GM20000 (cell line): ENCODE data around the gene CPPED1.

Experiments used
- DNase-seq: peaks from one replicate; pipeline ENCODE4 v3.0.0; 2012; ENCODE audit warnings: low spot score
- TF ChIP-seq, protein P1 (sequence below): IDR thresholded peaks from 2 replicates; pipeline ENCODE4 v1.5.1; 2012; ENCODE audit warnings: mild to moderate bottlenecking, control low read depth; ENCODE audit errors: extremely low read depth, missing control alignments

Gene CPPED1

DNA sequence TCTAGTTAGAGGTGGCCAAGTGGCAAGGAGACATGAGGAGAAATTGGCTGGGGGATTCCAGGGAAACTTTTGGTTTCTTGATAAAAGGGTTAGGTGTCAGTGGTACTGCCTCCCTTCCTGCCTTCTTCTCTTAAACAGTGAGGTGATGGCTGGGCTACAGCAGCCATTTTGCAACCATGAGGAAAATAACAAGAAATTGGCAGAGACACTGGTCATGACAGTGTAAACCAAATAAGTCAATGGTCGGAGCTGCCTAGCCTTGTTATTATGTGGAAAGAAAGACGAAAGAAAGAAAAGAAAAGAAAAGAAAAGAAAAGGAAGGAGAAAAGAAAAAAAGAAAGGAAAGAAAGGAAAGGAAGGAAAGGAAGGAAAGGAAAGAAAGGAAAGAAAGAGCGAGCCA, 63.9 kb downstream of the CPPED1 start:
- TF ChIP-seq, protein P1, sequence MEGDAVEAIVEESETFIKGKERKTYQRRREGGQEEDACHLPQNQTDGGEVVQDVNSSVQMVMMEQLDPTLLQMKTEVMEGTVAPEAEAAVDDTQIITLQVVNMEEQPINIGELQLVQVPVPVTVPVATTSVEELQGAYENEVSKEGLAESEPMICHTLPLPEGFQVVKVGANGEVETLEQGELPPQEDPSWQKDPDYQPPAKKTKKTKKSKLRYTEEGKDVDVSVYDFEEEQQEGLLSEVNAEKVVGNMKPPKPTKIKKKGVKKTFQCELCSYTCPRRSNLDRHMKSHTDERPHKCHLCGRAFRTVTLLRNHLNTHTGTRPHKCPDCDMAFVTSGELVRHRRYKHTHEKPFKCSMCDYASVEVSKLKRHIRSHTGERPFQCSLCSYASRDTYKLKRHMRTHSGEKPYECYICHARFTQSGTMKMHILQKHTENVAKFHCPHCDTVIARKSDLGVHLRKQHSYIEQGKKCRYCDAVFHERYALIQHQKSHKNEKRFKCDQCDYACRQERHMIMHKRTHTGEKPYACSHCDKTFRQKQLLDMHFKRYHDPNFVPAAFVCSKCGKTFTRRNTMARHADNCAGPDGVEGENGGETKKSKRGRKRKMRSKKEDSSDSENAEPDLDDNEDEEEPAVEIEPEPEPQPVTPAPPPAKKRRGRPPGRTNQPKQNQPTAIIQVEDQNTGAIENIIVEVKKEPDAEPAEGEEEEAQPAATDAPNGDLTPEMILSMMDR = no peak
- no peak for DNase-seq

DNA sequence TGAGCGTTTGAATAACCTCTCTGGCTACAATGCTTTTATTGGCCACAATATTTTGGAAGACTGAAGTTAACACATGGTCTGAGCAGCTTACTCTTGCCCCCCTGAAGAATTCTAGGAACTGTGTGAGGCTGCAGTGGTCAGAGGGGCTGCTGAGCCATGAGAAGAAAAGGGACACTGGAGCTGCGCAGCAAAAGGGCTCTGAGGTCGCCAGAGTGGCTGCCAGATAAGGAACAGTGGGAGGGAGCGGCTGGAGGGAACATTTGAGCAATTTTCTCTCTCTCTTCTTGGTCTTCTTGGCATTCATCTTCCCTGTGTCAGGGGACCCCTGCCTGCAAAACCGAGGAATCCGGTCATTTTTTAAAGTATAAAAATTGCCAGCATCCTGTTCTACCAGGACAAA, 66.1 kb downstream of the CPPED1 start:
- DNase-seq = no peak
- TF ChIP-seq, protein P1 = no peak

DNA sequence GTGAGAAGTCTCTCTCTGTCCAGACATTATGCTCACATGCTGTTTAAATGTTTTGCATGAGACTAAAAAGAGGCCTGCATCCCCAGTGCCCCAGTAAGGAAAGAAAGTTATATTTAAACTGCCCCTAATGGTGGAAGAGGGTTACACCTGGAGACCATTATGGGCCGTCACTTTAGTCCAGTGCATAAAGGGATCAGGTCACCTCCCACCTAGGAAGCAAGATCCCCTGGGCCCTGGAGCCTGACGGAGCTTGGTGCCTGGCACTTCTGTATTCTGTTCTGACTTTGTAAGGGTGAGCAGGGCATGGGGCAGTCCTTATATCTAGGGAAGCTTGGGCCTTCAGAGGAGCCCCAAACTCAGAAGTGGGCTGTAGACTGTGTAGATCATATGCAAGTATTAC, 67.9 kb downstream of the CPPED1 start:
- no peak for DNase-seq
- TF ChIP-seq, protein P1 = no peak

DNA sequence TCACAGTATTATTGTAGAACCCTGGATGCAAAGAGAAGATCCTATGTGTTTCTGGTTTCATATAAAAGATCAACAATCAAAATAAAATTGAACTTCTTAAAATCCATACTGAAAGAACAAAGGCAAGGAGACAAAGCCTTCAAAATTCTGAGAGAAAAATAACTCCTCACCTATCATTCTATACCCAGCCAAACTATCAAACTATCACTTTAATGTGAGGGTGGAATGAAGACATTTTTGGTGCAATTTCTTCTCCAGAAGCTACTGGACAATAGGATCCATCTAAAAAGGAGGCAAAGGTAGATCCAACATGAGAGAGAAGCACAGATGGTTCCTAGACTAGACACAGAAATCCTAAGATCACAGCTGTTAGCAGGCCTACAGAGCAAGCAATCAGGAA, 71.1 kb downstream of the CPPED1 start:
- DNase-seq = no peak
- TF ChIP-seq, protein P1 = no peak

DNA sequence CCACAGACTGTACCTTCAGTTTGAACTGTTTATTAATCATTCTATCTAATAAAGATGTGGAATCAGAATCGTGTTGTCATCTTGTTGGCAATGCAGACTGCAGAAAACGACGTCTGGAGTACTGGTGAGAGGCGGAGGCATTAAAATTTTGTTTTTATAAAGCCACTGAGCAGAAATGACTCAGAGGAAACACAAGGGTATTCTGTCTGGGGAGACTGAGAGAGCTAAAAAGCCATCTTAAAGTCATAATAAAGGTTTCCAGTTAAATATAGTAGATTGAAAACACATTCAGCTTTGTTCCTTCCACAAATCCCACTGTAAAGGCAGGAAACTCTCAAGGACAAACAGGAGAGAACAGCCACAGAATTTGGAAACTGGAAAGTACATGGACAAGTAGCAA, 74.2 kb downstream of the CPPED1 start:
- DNase-seq = no peak
- TF ChIP-seq, protein P1 = no peak

DNA sequence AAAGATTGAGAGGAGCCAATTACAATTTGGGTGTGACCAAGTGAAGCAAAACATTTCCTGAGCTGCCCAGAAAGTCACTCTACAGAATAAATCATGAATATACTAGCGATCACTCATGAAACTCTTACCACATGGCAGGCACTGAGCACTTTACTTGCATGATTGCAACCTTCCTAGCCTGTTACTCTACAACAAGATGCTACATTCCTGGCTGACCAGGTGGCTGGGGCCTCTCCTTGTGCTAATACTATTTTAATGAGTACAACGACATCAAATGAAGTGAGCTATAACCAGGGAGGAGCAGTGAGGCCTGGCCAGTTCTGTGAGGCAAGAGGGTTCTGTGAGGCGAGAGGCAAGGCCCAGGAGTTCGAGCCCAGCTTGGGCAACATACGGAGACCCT, 75.2 kb downstream of the CPPED1 start:
- DNase-seq = no peak
- TF ChIP-seq, protein P1 = no peak

DNA sequence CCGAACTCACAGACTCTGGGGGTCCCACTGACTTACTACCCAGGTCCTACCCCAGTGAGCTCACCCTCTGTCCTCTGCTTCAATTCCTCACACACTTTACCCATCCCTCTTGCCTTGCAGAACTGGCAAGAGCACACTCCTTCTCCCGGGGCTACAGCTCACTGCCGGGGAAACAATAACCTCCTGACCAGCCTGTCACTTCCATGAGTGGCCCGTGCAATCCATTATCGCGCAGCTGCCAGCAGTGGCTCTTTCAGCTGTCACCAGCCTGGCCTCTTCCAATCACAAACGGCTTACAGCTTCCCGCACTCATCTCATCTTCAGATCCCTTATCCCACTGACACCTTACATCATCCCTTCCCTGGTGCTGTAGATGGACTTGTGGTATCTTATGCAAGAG, 79.5 kb downstream of the CPPED1 start:
- TF ChIP-seq, protein P1 = no peak
- DNase-seq = no peak

DNA sequence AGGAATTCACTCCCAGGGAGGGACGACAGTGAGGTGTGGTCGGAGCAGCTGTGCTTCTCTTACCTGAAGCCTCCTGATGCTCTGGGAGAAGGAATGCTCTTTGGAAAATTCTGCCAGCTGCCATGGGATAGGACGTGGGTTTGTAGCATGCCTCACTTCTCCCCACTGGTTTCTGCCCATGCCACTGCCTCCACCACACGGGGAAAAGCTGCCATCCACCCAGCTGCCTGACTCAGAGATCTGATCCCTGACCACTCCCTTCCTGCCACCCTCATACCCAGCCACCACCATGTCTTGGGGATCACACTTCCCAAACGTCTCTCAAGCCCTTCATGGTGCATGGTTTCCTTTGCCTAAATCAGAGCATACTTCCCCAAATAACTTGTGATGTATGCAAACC, 80.0 kb downstream of the CPPED1 start:
- TF ChIP-seq, protein P1 = no peak
- DNase-seq = no peak
